ENCODE measurements around the gene SERP2.

SERP2 gene

GRCh38 chr13:44359983-44360375, 13.6 kb upstream of the SERP2 start:
- DNase-seq (ENCODE audit: low spot score) = no peak

- DNase-seq (ENCODE audit: low spot score) = no peak
Measured at GRCh38 chr13:44362394-44363040, 11.1 kb upstream of the SERP2 start.

- DNase-seq (ENCODE audit: low spot score) = no peak
Measured at GRCh38 chr13:44363631-44364344, 9.8 kb upstream of the SERP2 start.

- peak; percentile 20 for DNase-seq (ENCODE audit: low spot score)
Measured at GRCh38 chr13:44364345-44365000, 9.2 kb upstream of the SERP2 start.

- DNase-seq (ENCODE audit: low spot score) = no peak
Measured at GRCh38 chr13:44365008-44365407, 8.6 kb upstream of the SERP2 start.

GRCh38 chr13:44365899-44366298, 7.7 kb upstream of the SERP2 start:
- no peak for DNase-seq (ENCODE audit: low spot score)

- no peak for DNase-seq (ENCODE audit: low spot score)
Measured at GRCh38 chr13:44368062-44368591, 5.5 kb upstream of the SERP2 start.

GRCh38 chr13:44368599-44369368, 4.8 kb upstream of the SERP2 start:
- DNase-seq (ENCODE audit: low spot score) = no peak

GRCh38 chr13:44371421-44371820, 2.2 kb upstream of the SERP2 start:
- DNase-seq (ENCODE audit: low spot score) = no peak

- no peak for DNase-seq (ENCODE audit: low spot score)
Measured at GRCh38 chr13:44373247-44373600, 400 bp upstream of the SERP2 start.

- DNase-seq (ENCODE audit: low spot score) = no peak
Measured at GRCh38 chr13:44374348-44374712, 706 bp downstream of the SERP2 start.

GRCh38 chr13:44378277-44378676, 4.7 kb downstream of the SERP2 start:
- DNase-seq (ENCODE audit: low spot score) = no peak

- no peak for DNase-seq (ENCODE audit: low spot score)
Measured at GRCh38 chr13:44379885-44380284, 6.3 kb downstream of the SERP2 start.

GRCh38 chr13:44380404-44381165, 7.0 kb downstream of the SERP2 start:
- no peak for DNase-seq (ENCODE audit: low spot score)

- no peak for DNase-seq (ENCODE audit: low spot score)
Measured at GRCh38 chr13:44382635-44383145, 9.1 kb downstream of the SERP2 start.

GRCh38 chr13:44383945-44384344, 10.3 kb downstream of the SERP2 start:
- DNase-seq (ENCODE audit: low spot score) = no peak

- no peak for DNase-seq (ENCODE audit: low spot score)
Measured at GRCh38 chr13:44384778-44385177, 11.2 kb downstream of the SERP2 start.

GRCh38 chr13:44385401-44385800, 11.8 kb downstream of the SERP2 start:
- no peak for DNase-seq (ENCODE audit: low spot score)

GRCh38 chr13:44385847-44386246, 12.2 kb downstream of the SERP2 start:
- no peak for DNase-seq (ENCODE audit: low spot score)

- no peak for DNase-seq (ENCODE audit: low spot score)
Measured at GRCh38 chr13:44386913-44387556, 13.4 kb downstream of the SERP2 start.
